Measurements from ENCODE around the gene COG1. TPM values are rescaled to one million over a fixed set of nuclear protein-coding genes. Genes with fewer than 3 reads are reported as not detected.
"Not testable (repeated sequence)": the region's sequence is repeated elsewhere in the genome, so short reads cannot be mapped to it uniquely, and the experiment has no call there.

COG1 gene
- total RNA-seq (2012; rRNA removed), result 11.7 and 20.5 TPM in 2 replicates

DNA sequence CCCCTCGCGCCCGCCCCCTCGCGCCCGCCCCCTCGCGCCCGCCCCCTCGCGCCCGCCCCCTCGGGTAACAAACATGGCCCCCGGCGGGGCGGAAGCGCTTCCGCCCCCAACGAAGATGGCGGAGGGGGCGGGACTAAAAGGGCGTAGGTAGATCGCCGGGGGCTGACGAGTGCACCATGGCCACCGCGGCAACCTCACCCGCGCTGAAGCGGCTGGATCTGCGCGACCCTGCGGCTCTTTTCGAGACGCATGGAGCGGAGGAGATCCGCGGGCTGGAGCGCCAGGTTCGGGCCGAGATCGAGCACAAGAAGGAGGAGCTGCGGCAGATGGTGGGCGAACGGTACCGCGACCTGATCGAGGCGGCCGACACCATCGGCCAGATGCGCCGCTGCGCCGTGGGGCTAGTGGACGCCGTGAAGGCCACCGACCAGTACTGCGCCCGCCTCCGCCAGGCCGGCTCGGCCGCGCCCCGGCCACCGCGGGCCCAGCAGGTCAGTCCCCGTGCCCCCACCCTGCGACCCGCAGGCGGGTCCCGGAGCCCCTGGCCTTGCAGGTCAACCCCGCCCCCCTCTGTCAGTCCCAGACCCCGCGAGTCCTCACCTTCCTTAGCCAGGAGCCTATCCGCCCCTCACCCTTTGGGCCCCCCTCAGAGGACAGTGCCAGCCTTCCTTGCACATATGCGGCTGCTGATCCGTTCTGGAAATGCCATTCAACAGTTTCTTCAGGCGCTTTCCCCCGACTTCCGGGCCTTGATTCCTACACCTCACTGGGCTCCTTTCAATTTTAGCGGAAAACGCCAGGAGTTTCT lies at the start of gene COG1:
COG1 (plus strand) TSS at position 162 of the 808 bp plus-strand sequence; CDS start at position 177, 15 bp downstream.
- Histone ChIP-seq H3K4me2 (ENCODE audit: low read length) (peak within 1 kb of the TSS; percentile 88), H3K4me3 (ENCODE audit: low read length) (peak within 1 kb of the TSS; percentile 98)

GRCh38 chr17:73144209-73144608 lies 48.6 kb upstream of the COG1 start:
- H3K4me3 ChIP-seq (ENCODE audit: low read length); H3K9ac ChIP-seq (ENCODE audit: low read depth, low read length); H3K36me3 ChIP-seq (ENCODE audit: insufficient read depth, low read length); H3K4me1 ChIP-seq (ENCODE audit: control insufficient read depth, insufficient read depth, low read length); H3K9me3 ChIP-seq (replicated peaks; ENCODE audit: low read length); H3K4me2 ChIP-seq (ENCODE audit: low read length): not testable (repeated sequence)
- H3K27me3 ChIP-seq (ENCODE audit: control insufficient read depth, insufficient read depth, low read length), result peaks cover 16% of the 10 kb centered on the region

More for the DNA sequence above, at the start of gene COG1:
- H3K27me3 ChIP-seq (ENCODE audit: control insufficient read depth, insufficient read depth, low read length), result no peaks in the 10 kb centered on the region
- peaks cover 18% of the 10 kb centered on the region for H3K36me3 ChIP-seq (ENCODE audit: insufficient read depth, low read length)
- H3K4me1 ChIP-seq (ENCODE audit: control insufficient read depth, insufficient read depth, low read length), result peaks cover 13% of the 10 kb centered on the region
- no peaks in the 10 kb centered on the region for H3K9me3 ChIP-seq (replicated peaks; ENCODE audit: low read length)
- peak within 1 kb of the TSS; percentile 98 for H3K9ac ChIP-seq (ENCODE audit: low read depth, low read length)

DNA sequence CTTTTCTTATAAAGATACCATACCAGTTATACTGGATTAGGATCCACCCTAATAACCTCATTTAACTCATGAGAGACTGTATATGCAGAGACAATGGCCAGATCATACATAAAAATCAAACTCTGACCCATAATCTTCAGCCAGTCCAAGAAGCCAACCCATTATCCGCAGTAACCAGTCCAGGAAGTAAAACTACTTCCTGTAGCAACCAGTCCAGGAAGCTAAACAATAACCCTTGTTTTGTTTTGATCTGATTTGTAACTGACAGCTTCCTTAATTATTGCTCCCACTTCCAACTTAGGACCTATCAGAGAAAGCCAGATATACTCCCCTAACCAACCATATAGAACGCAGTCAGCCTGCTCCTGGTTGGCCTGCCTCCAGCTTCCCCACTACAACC lies 47.2 kb upstream of the COG1 start:
- Histone ChIP-seq H3K4me2 (ENCODE audit: low read length) (no peak overlapping the region), H3K9ac (ENCODE audit: low read depth, low read length) (no peak overlapping the region), H3K9me3 (replicated peaks; ENCODE audit: low read length) (no peaks in the 10 kb centered on the region), H3K4me1 (ENCODE audit: control insufficient read depth, insufficient read depth, low read length) (peaks cover 7% of the 10 kb centered on the region), H3K36me3 (ENCODE audit: insufficient read depth, low read length) (no peaks in the 10 kb centered on the region), H3K27me3 (ENCODE audit: control insufficient read depth, insufficient read depth, low read length) (peaks cover 7% of the 10 kb centered on the region), H3K4me3 (ENCODE audit: low read length) (no peak overlapping the region)

DNA sequence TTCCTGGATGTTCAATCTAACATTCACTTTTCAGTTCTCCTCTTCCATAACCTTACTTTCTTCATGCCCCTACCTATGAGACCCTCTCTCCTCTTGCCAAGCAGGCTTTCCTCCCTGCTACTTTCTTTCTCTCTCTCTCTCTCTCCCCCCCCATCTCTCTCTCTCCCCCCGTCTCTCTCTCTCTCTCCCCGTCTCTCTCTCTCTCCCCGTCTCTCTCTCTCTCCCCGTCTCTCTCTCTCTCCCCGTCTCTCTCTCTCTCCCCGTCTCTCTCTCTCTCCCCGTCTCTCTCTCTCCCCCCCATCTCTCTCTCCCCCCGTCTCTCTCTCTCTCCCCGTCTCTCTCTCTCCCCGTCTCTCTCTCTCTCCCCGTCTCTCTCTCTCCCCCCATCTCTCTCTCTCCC lies 45.1 kb upstream of the COG1 start:
- H3K9ac ChIP-seq (ENCODE audit: low read depth, low read length); H3K4me3 ChIP-seq (ENCODE audit: low read length); H3K4me2 ChIP-seq (ENCODE audit: low read length); H3K4me1 ChIP-seq (ENCODE audit: control insufficient read depth, insufficient read depth, low read length); H3K9me3 ChIP-seq (replicated peaks; ENCODE audit: low read length); H3K36me3 ChIP-seq (ENCODE audit: insufficient read depth, low read length): not testable (repeated sequence)
- peaks cover 11% of the 10 kb centered on the region for H3K27me3 ChIP-seq (ENCODE audit: control insufficient read depth, insufficient read depth, low read length)

DNA sequence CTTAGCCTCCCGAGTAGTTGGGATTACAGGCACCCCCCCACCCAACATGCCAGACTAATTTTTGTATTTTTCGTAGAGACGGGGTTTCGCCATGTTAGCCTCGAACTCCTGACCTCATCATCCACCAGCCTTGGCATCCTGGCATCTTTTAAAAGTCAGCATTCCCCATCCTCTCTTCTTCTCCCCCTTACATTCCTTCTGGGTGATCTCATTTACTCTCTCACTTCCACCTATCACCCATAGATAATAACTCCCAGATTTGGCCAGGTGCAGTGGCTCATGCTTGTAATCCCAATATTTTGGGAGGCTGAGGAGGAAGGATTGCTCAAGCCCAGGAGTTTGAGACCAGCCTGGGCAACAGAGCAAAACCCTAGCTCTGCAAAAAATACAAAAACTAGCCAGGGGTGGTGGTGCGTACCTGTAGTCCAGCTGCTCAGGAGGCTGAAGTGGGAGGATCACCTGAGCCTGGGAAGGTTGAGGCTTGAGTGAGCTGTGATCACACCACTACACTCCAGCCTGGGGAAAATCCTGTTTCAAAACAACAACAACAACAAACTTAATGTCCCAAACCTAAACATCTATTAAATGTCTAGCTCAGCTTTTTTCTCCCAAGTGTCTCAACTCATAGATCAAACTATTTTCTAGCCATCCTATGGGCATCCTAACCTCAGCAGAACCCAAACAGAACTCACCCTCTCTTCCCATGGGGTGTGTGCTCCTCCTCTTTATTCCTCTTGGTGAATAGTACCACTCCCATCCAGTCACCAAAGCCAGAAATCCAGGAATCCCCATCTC lies 44.1 kb upstream of the COG1 start:
- Histone ChIP-seq H3K9me3 (replicated peaks; ENCODE audit: low read length) (no peaks in the 10 kb centered on the region), H3K27me3 (ENCODE audit: control insufficient read depth, insufficient read depth, low read length) (peaks cover 11% of the 10 kb centered on the region), H3K9ac (ENCODE audit: low read depth, low read length) (no peak overlapping the region), H3K4me2 (ENCODE audit: low read length) (no peak overlapping the region), H3K36me3 (ENCODE audit: insufficient read depth, low read length) (no peaks in the 10 kb centered on the region), H3K4me1 (ENCODE audit: control insufficient read depth, insufficient read depth, low read length) (no peaks in the 10 kb centered on the region), H3K4me3 (ENCODE audit: low read length) (no peak overlapping the region)

DNA sequence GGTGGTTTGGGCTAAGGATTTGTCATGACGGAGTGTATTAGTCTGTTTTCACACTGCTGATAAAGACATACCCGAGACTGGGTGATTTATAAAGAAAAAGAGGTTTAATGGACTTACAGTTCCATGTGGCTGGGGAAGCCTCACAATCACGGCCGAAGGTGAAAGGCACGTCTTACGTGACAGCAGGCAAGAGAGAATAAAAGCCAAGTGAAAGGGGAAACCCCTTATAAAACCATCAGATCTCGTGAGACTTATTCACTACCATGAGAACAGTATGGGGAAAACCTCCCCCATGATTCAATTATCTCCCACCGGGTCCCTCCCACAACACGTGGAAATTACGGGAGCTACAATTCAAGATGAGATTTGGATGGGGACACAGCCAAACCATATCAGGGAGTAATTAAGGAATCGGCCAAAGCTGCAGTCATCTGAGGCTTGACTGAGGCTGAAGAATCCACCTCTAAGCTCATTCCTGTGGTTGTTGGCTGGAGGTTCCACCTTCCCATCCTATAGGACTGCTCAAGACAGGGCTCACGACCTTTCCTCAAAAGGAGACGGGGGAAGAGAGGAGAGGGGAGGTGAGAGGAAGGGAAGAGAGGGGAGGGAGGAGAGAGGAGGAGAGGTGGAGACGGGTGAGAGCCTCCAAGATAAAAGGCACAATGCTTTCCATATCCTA lies 42.1 kb upstream of the COG1 start:
- H3K27me3 ChIP-seq (ENCODE audit: control insufficient read depth, insufficient read depth, low read length), result peaks cover 11% of the 10 kb centered on the region
- not testable (repeated sequence) for H3K9ac ChIP-seq (ENCODE audit: low read depth, low read length); H3K4me2 ChIP-seq (ENCODE audit: low read length); H3K9me3 ChIP-seq (replicated peaks; ENCODE audit: low read length); H3K36me3 ChIP-seq (ENCODE audit: insufficient read depth, low read length); H3K4me3 ChIP-seq (ENCODE audit: low read length); H3K4me1 ChIP-seq (ENCODE audit: control insufficient read depth, insufficient read depth, low read length)

DNA sequence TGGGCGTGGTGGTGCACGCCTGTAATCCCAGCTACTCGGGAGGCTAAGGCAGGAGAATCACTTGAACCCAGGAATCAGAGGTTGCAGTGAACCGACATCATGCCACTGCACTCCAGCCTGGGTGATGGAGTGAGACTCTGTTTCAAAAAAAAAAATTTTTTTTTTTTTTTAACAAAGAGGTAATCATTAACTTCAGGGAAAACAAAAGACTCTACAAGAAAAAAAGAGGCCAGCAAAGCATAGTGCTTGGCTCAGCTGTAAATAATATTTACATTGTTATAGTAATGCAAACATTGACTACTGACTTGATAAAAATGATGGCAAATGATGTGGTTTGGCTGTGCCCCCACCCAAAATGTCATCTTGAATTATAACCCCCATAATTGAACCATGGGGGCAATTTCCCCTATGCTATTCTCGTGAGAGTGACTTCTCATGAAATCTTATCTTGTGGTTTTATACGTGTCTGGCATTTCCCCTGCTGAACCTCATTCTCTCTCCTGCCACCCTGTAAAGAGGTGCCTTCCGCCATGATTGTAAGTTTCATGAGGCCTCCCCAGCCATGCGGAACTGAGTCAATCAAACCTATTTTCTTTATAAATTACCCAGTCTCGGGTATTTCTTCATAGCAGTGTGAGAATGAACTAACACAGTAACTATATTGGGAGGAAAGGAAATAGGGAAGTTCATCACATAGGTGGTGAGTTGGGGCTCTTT lies 40.8 kb upstream of the COG1 start:
- Histone ChIP-seq H3K36me3 (ENCODE audit: insufficient read depth, low read length) (no peaks in the 10 kb centered on the region), H3K9me3 (replicated peaks; ENCODE audit: low read length) (no peaks in the 10 kb centered on the region), H3K4me2 (ENCODE audit: low read length) (no peak overlapping the region), H3K9ac (ENCODE audit: low read depth, low read length) (no peak overlapping the region), H3K4me3 (ENCODE audit: low read length) (no peak overlapping the region), H3K27me3 (ENCODE audit: control insufficient read depth, insufficient read depth, low read length) (peaks cover 6% of the 10 kb centered on the region), H3K4me1 (ENCODE audit: control insufficient read depth, insufficient read depth, low read length) (no peaks in the 10 kb centered on the region)

DNA sequence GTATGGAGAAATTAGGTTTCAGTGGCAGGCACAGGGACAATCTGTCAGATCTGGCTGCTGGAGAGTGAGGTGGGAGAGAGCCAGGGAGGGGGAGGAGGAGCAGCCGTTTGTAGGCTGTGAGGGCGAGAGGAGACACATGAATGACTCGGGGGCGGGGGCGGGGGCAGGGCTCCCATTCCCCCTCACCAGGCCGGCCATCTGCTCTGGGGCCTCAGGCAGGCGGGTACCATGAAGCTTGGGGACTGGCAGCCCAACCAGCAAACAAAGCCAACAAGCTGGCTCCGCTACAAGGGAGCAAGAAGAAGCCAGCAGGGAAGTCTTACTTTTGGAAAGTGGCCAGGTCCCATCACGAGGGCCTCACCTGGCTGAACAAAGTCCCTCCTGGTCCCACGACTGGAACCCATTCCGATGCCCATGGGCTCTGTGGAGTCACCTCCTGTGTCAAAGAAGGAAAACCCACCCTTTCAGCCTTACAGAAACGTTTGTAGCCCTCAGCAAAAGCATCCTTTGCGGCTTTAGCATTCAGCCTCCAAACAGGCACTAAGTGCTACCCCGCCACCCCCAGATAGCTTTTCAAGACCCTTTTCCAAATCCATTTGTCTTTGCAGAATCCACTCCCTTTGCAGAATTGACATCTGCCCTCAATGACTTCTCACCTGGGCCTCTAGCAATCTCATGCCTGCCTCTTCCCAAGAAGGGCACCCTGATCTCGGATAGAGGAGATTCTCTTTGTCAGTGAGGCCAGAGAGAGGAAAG lies 37.3 kb upstream of the COG1 start:
- no peak overlapping the region for H3K4me3 ChIP-seq (ENCODE audit: low read length)
- H3K9me3 ChIP-seq (replicated peaks; ENCODE audit: low read length), result no peaks in the 10 kb centered on the region
- no peaks in the 10 kb centered on the region for H3K4me1 ChIP-seq (ENCODE audit: control insufficient read depth, insufficient read depth, low read length)
- peak overlapping the region; percentile 74 for H3K4me2 ChIP-seq (ENCODE audit: low read length)
- H3K9ac ChIP-seq (ENCODE audit: low read depth, low read length), result no peak overlapping the region
- peaks cover 21% of the 10 kb centered on the region for H3K27me3 ChIP-seq (ENCODE audit: control insufficient read depth, insufficient read depth, low read length)
- no peaks in the 10 kb centered on the region for H3K36me3 ChIP-seq (ENCODE audit: insufficient read depth, low read length)

DNA sequence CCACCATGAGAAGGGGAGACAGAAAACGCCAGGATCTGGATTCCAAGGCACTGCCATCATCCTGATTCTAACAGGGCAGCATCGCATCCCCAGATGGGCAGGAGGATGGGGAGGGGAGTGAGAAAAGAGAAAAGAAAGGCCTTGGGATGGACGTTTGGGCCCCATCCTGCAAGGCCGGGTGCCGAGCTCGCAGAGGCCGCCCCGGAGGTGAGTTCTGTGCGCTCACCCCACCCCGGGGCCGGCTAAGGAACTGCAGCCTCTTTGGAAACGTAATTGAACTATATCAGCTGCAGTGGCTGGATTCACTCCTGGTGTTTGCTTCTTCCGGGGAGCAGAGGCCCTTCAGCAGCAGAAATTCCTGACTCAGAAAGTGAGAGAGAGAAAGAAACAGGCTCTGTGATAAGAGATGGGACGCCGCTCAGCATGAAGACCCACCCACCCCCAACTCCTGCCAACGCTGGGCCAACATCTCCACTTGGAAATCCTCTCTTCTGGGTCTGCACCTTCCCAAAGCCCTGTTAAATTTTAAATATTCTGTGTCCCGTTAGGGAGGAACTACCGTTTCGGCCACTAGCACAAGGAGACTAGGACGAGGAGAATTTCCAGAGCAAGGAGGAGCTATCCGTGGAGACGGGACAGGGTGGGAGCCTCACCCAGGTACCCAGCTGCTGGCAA lies 36.6 kb upstream of the COG1 start:
- Histone ChIP-seq H3K4me2 (ENCODE audit: low read length) (peak overlapping the region; percentile 74), H3K9ac (ENCODE audit: low read depth, low read length) (no peak overlapping the region), H3K4me3 (ENCODE audit: low read length) (no peak overlapping the region), H3K9me3 (replicated peaks; ENCODE audit: low read length) (no peaks in the 10 kb centered on the region), H3K27me3 (ENCODE audit: control insufficient read depth, insufficient read depth, low read length) (peaks cover 24% of the 10 kb centered on the region), H3K4me1 (ENCODE audit: control insufficient read depth, insufficient read depth, low read length) (no peaks in the 10 kb centered on the region), H3K36me3 (ENCODE audit: insufficient read depth, low read length) (no peaks in the 10 kb centered on the region)

GRCh38 chr17:73156887-73157520 lies 35.9 kb upstream of the COG1 start:
- no peaks in the 10 kb centered on the region for H3K36me3 ChIP-seq (ENCODE audit: insufficient read depth, low read length)

More at GRCh38 chr17:73156887-73157520, 35.9 kb upstream of the COG1 start:
- Histone ChIP-seq H3K9me3 (replicated peaks; ENCODE audit: low read length) (no peaks in the 10 kb centered on the region), H3K4me2 (ENCODE audit: low read length) (no peak overlapping the region), H3K4me3 (ENCODE audit: low read length) (no peak overlapping the region), H3K9ac (ENCODE audit: low read depth, low read length) (no peak overlapping the region), H3K27me3 (ENCODE audit: control insufficient read depth, insufficient read depth, low read length) (peaks cover 27% of the 10 kb centered on the region), H3K4me1 (ENCODE audit: control insufficient read depth, insufficient read depth, low read length) (no peaks in the 10 kb centered on the region)
